ENCODE data around the gene ZC3H11A.
A peak's percentile ranks its signal among the peaks of the same experiment; 100 is the strongest.
"Not testable (repeated sequence)": the region's sequence is repeated elsewhere in the genome, so short reads cannot be mapped to it uniquely, and the experiment has no call there.

ZC3H11A gene

DNA sequence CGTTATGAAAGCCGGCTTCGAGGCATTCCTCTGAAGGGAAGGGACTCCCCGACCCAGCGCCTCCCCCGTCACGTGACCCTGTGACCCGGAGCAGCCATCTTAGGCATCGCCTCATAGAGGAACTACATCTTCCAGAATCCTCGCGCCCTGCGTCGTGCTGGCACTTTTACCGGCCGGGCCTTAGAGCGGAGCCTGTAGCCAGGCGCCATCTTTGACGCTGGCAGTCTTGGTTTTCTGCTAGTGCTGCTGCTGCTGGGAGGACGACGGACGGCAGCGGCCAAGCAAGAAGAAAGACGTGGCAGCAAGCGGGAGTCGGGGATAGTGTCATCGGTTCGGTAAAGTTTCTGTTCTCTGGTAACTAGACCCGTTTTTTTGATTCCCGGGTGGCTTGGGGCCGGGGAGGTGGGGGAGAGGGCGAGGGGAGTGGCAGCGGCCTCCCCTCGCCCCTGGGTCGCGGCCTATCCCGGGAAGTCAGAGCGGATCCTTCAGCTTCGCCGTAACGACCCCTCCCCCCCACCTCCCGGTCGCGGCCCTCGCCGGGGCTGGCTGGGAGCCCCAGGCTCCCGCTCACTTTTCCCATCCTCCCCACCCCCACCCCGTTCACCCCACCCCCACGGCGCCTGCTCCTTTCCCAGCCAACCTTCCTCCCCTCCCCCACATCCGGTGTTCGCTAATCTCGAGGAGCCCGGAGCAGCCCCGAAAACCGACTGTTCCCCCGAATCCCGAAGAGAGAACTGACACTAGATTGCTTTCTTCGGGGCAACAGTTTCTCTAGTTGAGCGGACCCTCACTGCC is at the start of gene ZC3H11A, which contains the start of gene ZBED6:
TSS of gene ZC3H11A (plus strand) at position 183 of the 795 bp plus-strand sequence. CDS start 21,448 bp downstream, outside the sequence.
TSS of gene ZBED6 (plus strand) at position 183 of the 795 bp plus-strand sequence. CDS start 1,900 bp downstream, outside the sequence.
- Histone ChIP-seq H3K4me1 (ENCODE audit: control insufficient read depth in 2 of 2, insufficient read depth in 2 of 2, low read length in 2 of 2) (peaks cover 17 to 21% of the 10 kb centered on the region in 2 donors), H3K9me3 (ENCODE audit: control insufficient read depth in 2 of 2, low read length in 2 of 2) (no peaks in the 10 kb centered on the region), H3K36me3 (ENCODE audit: control insufficient read depth in 2 of 2, insufficient read depth in 2 of 2, low read length in 2 of 2) (peaks cover 7 to 11% of the 10 kb centered on the region in 2 donors), H3K27ac (ENCODE audit: low read depth in 2 of 2, low read length in 2 of 2) (peak within 1 kb of the TSS; percentile 90 to 91), H3K27me3 (ENCODE audit: control insufficient read depth in 2 of 2, insufficient read depth in 2 of 2, low read length in 2 of 2) (no peaks in the 10 kb centered on the region), H3K9ac (ENCODE audit: low read depth in 1 of 2, low read length in 2 of 2) (peak within 1 kb of the TSS; percentile 83 to 92), H3K4me3 (ENCODE audit: low read length in 2 of 2) (peak within 1 kb of the TSS; percentile 87 to 92)

DNA sequence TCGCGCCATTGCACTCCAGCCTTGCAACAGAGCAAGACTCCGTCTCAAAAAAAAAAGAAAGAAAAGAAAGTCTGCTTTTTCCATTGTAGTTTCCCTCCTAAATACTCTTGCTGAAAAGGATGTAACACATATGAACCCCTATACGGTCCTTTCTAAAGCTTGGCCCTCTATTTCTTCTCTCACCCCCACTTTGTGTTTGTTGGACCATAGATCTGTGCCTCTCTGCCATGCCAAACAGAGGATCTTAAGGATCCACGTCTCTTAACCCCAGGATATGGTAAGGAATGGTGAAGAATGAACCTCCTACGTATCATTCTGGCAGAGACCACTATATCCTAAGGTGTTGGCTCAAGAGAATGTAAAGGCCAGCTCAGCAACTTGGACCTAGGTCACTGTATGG is 49.1 kb upstream of the ZC3H11A start:
- Histone ChIP-seq H3K36me3 (ENCODE audit: control insufficient read depth in 2 of 2, insufficient read depth in 2 of 2, low read length in 2 of 2) (no peaks in the 10 kb centered on the region), H3K4me3 (ENCODE audit: low read length in 2 of 2) (no peak overlapping the region), H3K9ac (ENCODE audit: low read depth in 1 of 2, low read length in 2 of 2) (no peak overlapping the region), H3K9me3 (ENCODE audit: control insufficient read depth in 2 of 2, low read length in 2 of 2) (no peaks in the 10 kb centered on the region), H3K4me1 (ENCODE audit: control insufficient read depth in 2 of 2, insufficient read depth in 2 of 2, low read length in 2 of 2) (peaks cover 0 to 4% of the 10 kb centered on the region in 2 donors), H3K27me3 (ENCODE audit: control insufficient read depth in 2 of 2, insufficient read depth in 2 of 2, low read length in 2 of 2) (no peaks in the 10 kb centered on the region), H3K27ac (ENCODE audit: low read depth in 2 of 2, low read length in 2 of 2) (no peak overlapping the region)

DNA sequence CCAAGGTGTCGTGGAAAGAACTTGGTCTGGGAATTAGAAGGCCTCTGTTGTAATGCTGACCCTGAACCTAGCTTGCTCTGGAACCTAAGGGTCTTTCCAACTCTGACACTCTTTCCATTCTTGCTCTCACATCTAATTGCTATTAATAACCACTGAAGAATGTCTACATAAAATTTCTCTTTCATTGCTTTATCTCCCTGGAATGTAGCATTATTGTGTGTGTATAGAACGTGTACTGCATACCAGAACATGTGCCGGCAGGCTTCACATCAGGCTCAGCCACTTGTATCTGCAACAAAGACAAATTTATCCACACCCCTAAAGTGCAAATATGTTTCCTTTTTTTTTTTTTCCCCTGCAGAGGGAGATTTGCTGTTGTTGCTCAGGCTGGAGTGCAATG is 44.4 kb upstream of the ZC3H11A start:
- Histone ChIP-seq H3K36me3 (ENCODE audit: control insufficient read depth in 2 of 2, insufficient read depth in 2 of 2, low read length in 2 of 2) (no peaks in the 10 kb centered on the region), H3K27me3 (ENCODE audit: control insufficient read depth in 2 of 2, insufficient read depth in 2 of 2, low read length in 2 of 2) (no peaks in the 10 kb centered on the region), H3K4me3 (ENCODE audit: low read length in 2 of 2) (no peak overlapping the region), H3K4me1 (ENCODE audit: control insufficient read depth in 2 of 2, insufficient read depth in 2 of 2, low read length in 2 of 2) (no peaks in the 10 kb centered on the region), H3K9me3 (ENCODE audit: control insufficient read depth in 2 of 2, low read length in 2 of 2) (no peaks in the 10 kb centered on the region), H3K27ac (ENCODE audit: low read depth in 2 of 2, low read length in 2 of 2) (no peak overlapping the region), H3K9ac (ENCODE audit: low read depth in 1 of 2, low read length in 2 of 2) (no peak overlapping the region)

DNA sequence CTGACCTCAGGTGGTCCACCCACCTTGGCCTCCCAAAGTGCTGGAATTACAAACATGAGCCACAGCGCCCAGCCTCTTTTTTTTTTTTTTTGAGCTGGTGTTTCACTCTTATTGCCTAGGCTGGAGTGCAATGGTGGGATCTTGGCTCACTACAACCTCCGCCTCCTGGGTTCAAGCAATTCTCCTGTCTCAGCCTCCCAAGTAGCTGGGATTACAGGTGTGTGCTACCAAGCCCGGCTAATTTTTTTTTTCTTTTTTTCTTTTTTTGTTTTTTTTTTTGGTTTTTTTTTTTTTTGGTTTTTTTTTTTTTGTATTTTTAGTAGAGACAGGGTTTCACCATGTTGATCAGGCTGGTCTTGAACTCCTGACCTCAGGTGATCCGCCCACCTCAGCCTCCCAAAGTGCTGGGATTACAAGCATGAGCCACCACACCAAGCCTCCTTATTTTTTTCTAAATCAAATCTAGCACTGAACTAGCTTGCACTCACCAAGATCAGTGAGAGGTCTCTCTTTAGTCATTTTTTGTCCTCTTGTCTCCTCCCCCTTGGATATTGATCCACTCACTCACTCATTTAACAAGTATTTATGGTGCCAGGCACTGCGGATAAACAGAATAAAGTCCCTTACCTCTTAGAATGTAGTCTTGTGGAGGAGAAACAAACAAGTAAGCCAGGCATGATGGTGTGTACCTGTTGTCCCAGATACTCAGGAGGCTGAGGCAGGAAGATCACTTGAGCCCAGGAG is 43.6 kb upstream of the ZC3H11A start:
- H3K9ac ChIP-seq (ENCODE audit: low read depth in 1 of 2, low read length in 2 of 2); H3K36me3 ChIP-seq (ENCODE audit: control insufficient read depth in 2 of 2, insufficient read depth in 2 of 2, low read length in 2 of 2); H3K4me3 ChIP-seq (ENCODE audit: low read length in 2 of 2); H3K9me3 ChIP-seq (ENCODE audit: control insufficient read depth in 2 of 2, low read length in 2 of 2); H3K4me1 ChIP-seq (ENCODE audit: control insufficient read depth in 2 of 2, insufficient read depth in 2 of 2, low read length in 2 of 2); H3K27ac ChIP-seq (ENCODE audit: low read depth in 2 of 2, low read length in 2 of 2); H3K27me3 ChIP-seq (ENCODE audit: control insufficient read depth in 2 of 2, insufficient read depth in 2 of 2, low read length in 2 of 2): not testable (repeated sequence)

DNA sequence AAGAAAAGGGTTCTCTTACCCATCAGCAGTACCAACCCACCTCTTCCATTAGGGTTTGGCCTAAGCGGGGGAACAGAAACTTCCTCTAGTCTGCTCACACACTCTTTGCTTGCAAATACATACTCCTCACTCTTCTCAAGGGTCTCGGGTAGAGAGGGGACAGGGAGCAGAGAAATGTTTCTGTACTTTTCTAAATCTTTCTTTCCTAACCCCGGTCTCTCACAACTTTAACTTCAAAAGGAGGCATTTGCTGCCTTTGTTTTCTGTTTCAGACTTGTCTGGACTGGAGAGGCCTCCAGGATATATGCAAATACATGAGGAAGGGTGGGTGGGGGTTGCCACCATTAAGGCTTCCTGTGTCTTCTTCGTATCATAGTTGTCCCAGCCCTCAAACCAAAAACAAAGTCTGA is 41.0 kb upstream of the ZC3H11A start:
- peak overlapping the region; percentile 20 to 71 for H3K27ac ChIP-seq (ENCODE audit: low read depth in 2 of 2, low read length in 2 of 2)
- H3K27me3 ChIP-seq (ENCODE audit: control insufficient read depth in 2 of 2, insufficient read depth in 2 of 2, low read length in 2 of 2): no peaks in the 10 kb centered on the region
- no peak overlapping the region for H3K4me3 ChIP-seq (ENCODE audit: low read length in 2 of 2)
- no peaks in the 10 kb centered on the region for H3K9me3 ChIP-seq (ENCODE audit: control insufficient read depth in 2 of 2, low read length in 2 of 2)
- H3K36me3 ChIP-seq (ENCODE audit: control insufficient read depth in 2 of 2, insufficient read depth in 2 of 2, low read length in 2 of 2): no peaks in the 10 kb centered on the region
- H3K9ac ChIP-seq (ENCODE audit: low read depth in 1 of 2, low read length in 2 of 2): no peak overlapping the region
- H3K4me1 ChIP-seq (ENCODE audit: control insufficient read depth in 2 of 2, insufficient read depth in 2 of 2, low read length in 2 of 2): no peaks in the 10 kb centered on the region

DNA sequence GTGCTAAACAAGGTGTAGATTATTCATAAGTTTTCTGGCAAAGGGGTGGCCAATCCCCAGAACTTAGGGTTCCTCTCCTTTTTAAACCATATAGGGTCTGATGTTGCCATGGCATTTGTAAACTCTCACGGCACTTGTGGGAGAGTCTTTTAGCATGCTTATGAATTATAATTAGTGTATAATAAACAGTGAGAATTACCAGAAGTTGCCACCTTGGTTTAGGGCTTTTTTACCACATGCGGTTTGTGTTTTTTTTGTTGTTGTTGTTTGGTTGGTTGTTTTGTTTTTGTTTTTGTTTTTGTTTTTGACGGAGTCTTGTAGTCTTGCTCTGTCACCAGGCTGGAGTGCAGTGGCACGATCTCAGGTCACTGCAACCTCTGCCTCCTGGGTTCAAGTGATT is 39.4 kb upstream of the ZC3H11A start:
- Histone ChIP-seq H3K27me3 (ENCODE audit: control insufficient read depth in 2 of 2, insufficient read depth in 2 of 2, low read length in 2 of 2) (no peaks in the 10 kb centered on the region), H3K27ac (ENCODE audit: low read depth in 2 of 2, low read length in 2 of 2) (no peak overlapping the region), H3K4me1 (ENCODE audit: control insufficient read depth in 2 of 2, insufficient read depth in 2 of 2, low read length in 2 of 2) (no peaks in the 10 kb centered on the region), H3K36me3 (ENCODE audit: control insufficient read depth in 2 of 2, insufficient read depth in 2 of 2, low read length in 2 of 2) (no peaks in the 10 kb centered on the region), H3K9ac (ENCODE audit: low read depth in 1 of 2, low read length in 2 of 2) (no peak overlapping the region), H3K9me3 (ENCODE audit: control insufficient read depth in 2 of 2, low read length in 2 of 2) (no peaks in the 10 kb centered on the region), H3K4me3 (ENCODE audit: low read length in 2 of 2) (no peak overlapping the region)

DNA sequence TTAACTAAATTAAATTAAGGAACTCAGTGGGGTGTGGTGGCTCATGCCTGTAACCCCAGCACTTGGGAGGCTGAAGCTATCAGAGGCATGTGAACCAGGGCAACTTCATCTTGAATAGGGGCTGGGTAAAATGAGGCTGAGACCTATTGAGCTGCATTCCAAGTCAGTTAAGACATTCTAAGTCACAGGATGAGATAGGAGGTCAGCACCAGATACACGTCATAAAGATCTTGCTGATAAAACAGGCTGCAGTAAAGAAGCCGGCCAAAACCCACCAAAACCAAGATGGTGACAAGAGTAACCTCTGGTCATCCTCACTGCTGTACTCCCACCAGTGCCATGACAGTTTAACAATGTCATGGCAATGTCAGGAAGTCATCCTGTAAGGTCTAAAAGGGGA is 36.7 kb upstream of the ZC3H11A start:
- H3K36me3 ChIP-seq (ENCODE audit: control insufficient read depth in 2 of 2, insufficient read depth in 2 of 2, low read length in 2 of 2); H3K9me3 ChIP-seq (ENCODE audit: control insufficient read depth in 2 of 2, low read length in 2 of 2): not testable (repeated sequence)

DNA sequence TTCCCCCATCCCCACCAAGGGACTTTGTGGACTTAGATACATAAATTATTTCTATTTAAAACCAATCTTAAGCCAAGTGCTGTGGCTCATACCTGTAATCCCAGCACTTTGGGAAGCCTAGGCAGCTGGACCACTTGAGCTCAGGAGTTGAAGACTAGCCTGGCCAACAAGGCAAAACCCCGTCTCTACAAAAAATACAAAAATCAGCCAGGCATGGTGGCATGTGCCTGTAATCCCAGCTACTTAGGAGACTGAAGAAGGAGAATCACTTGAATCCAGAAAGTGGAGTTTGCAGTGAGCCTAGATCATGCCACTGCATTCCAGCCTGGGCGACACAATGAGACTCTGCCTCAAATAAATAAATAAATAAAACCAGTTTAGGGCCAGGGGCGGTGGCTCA is 34.9 kb upstream of the ZC3H11A start:
- H3K27ac ChIP-seq (ENCODE audit: low read depth in 2 of 2, low read length in 2 of 2): no peak overlapping the region
- no peaks in the 10 kb centered on the region for H3K9me3 ChIP-seq (ENCODE audit: control insufficient read depth in 2 of 2, low read length in 2 of 2)
- no peaks in the 10 kb centered on the region for H3K36me3 ChIP-seq (ENCODE audit: control insufficient read depth in 2 of 2, insufficient read depth in 2 of 2, low read length in 2 of 2)
- no peaks in the 10 kb centered on the region for H3K27me3 ChIP-seq (ENCODE audit: control insufficient read depth in 2 of 2, insufficient read depth in 2 of 2, low read length in 2 of 2)
- no peaks in the 10 kb centered on the region for H3K4me1 ChIP-seq (ENCODE audit: control insufficient read depth in 2 of 2, insufficient read depth in 2 of 2, low read length in 2 of 2)
- H3K9ac ChIP-seq (ENCODE audit: low read depth in 1 of 2, low read length in 2 of 2): no peak overlapping the region
- H3K4me3 ChIP-seq (ENCODE audit: low read length in 2 of 2): no peak overlapping the region

More for the DNA sequence above, 36.7 kb upstream of the ZC3H11A start:
- H3K27ac ChIP-seq (ENCODE audit: low read depth in 2 of 2, low read length in 2 of 2); H3K4me3 ChIP-seq (ENCODE audit: low read length in 2 of 2); H3K9ac ChIP-seq (ENCODE audit: low read depth in 1 of 2, low read length in 2 of 2); H3K27me3 ChIP-seq (ENCODE audit: control insufficient read depth in 2 of 2, insufficient read depth in 2 of 2, low read length in 2 of 2); H3K4me1 ChIP-seq (ENCODE audit: control insufficient read depth in 2 of 2, insufficient read depth in 2 of 2, low read length in 2 of 2): not testable (repeated sequence)

DNA sequence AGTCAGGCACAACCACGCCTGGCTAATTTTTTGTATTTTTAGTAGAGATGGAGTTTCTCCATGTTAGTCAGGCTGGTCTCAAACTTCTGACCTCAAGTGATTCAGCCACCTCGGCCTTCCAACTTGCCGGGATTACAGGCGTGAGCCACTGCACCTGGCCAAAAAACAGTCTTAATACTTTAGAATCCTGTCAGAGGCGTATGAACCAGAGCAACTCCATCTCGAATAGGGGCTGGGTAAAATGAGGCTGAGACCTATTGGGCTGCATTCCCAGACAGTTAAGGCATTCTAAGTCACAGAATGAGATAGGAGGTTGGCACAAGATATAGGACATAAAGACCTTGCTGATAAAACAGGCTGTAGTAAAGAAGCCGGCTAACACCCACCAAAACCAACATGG is 33.5 kb upstream of the ZC3H11A start:
- H3K27ac ChIP-seq (ENCODE audit: low read depth in 2 of 2, low read length in 2 of 2); H3K4me3 ChIP-seq (ENCODE audit: low read length in 2 of 2); H3K9me3 ChIP-seq (ENCODE audit: control insufficient read depth in 2 of 2, low read length in 2 of 2); H3K36me3 ChIP-seq (ENCODE audit: control insufficient read depth in 2 of 2, insufficient read depth in 2 of 2, low read length in 2 of 2); H3K9ac ChIP-seq (ENCODE audit: low read depth in 1 of 2, low read length in 2 of 2); H3K4me1 ChIP-seq (ENCODE audit: control insufficient read depth in 2 of 2, insufficient read depth in 2 of 2, low read length in 2 of 2); H3K27me3 ChIP-seq (ENCODE audit: control insufficient read depth in 2 of 2, insufficient read depth in 2 of 2, low read length in 2 of 2): not testable (repeated sequence)

DNA sequence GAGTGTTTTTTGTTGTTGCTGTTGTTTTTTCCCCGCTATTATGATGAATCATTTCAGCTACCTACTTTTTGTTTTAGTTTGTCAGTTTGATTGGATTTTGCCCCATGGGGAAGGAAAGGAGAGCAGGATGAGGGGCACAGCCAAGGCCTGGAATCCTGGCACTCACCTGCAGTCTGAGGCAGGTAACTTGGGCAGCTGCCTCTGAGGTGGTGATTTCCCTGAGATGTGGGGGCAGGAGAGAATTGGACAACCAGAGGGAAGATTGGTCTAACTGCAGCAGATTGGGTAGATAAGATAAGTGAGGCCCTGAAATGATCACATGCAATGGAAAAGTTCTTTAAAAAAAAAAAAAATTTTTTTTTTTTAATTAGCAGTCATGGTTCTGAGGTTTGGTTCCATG is 31.9 kb upstream of the ZC3H11A start:
- no peak overlapping the region for H3K9ac ChIP-seq (ENCODE audit: low read depth in 1 of 2, low read length in 2 of 2)
- H3K4me3 ChIP-seq (ENCODE audit: low read length in 2 of 2): no peak overlapping the region
- H3K36me3 ChIP-seq (ENCODE audit: control insufficient read depth in 2 of 2, insufficient read depth in 2 of 2, low read length in 2 of 2): no peaks in the 10 kb centered on the region
- peaks cover 1 to 4% of the 10 kb centered on the region in 2 donors for H3K4me1 ChIP-seq (ENCODE audit: control insufficient read depth in 2 of 2, insufficient read depth in 2 of 2, low read length in 2 of 2)
- H3K9me3 ChIP-seq (ENCODE audit: control insufficient read depth in 2 of 2, low read length in 2 of 2): no peaks in the 10 kb centered on the region
- no peaks in the 10 kb centered on the region for H3K27me3 ChIP-seq (ENCODE audit: control insufficient read depth in 2 of 2, insufficient read depth in 2 of 2, low read length in 2 of 2)
- peak overlapping the region in 1 of 2 donors; percentile 89 for H3K27ac ChIP-seq (ENCODE audit: low read depth in 2 of 2, low read length in 2 of 2)
